Colonic mucosa (tissue), 4 donors: ENCODE data around the gene SLC17A7. TPM values are rescaled to one million over a fixed set of nuclear protein-coding genes. Genes with fewer than 3 reads are reported as not detected.

ENCODE experiments used
- DNase-seq: peaks from one replicate; pipeline ENCODE4 v3.0.0-alpha.2; 2020
- H3K27ac ChIP-seq: fragments of 200-600 bp; one replicate; pipeline ENCODE4 v1.8.0; 2021
- H3K27me3 ChIP-seq: fragments of 200-600 bp; one replicate; pipeline ENCODE4 v1.8.0; 2021
- H3K36me3 ChIP-seq: fragments of 200-600 bp; one replicate; pipeline ENCODE4 v1.8.0; 2021
- H3K4me1 ChIP-seq: fragments of 200-600 bp; one replicate; pipeline ENCODE4 v1.8.0; 2021; ENCODE audit warnings: mild to moderate bottlenecking
- H3K4me3 ChIP-seq: fragments of 200-600 bp; one replicate; pipeline ENCODE4 v1.8.0; 2021
- H3K9ac ChIP-seq, 2 donors: one replicate each; pipeline ENCODE4 v1.7.0; 2013; ENCODE audit warnings: control low read depth in 2 of 2, low read depth in 2 of 2, low read length in 2 of 2
- H3K9me3 ChIP-seq: fragments of 200-600 bp; one replicate; pipeline ENCODE4 v1.8.0; 2021
- CTCF ChIP-seq: fragments of 200-600 bp; IDR thresholded peaks from one replicate; pipeline ENCODE4 v1.8.0; 2022; ENCODE audit warnings: antibody characterized with exemption, mild to moderate bottlenecking
- intact Hi-C: fragments of 100-400 bp; cut with DNase I; formaldehyde crosslinking; loops from one replicate; pipeline ENCODE4 v1.14.1; 2022
- total RNA-seq, 2 donors: library from RNA; stranded (reverse); fragmentation: NEBNext Ultra II Directional in 1 of 2; extraction: Animal tissue kit (Norgen Biotek cat#: 25700) in 1 of 2; gene quantifications; one replicate each; pipeline ENCODE4 v1.2.1, GENCODE V29; 2021
- donor health status: healthy.
- donor health status: DM: no; HTN: no; CAD: no.
- donor health status: DM: no; HTN: no; CAD: no.

SLC17A7 gene
- total RNA-seq, 2 donors from 2014 or later = 0.21 to 0.25 TPM

- Histone ChIP-seq H3K9ac (peak overlapping the region; percentile 63 to 68), H3K9me3 (no peaks in the 10 kb centered on the region), H3K36me3 (no peaks in the 10 kb centered on the region), H3K27me3 (peaks cover 13% of the 10 kb centered on the region), H3K27ac (peak overlapping the region; percentile 72), H3K4me1 (no peaks in the 10 kb centered on the region), H3K4me3 (peak overlapping the region; percentile 79)
- TF ChIP-seq CTCF = peak; percentile 72
- intact Hi-C loops = loop anchor here (2.0 kb wide), 1 partner anchor 51 kb away; no protein-coding TSS in a partner anchor
- peak; percentile 95 for DNase-seq
Measured at GRCh38 chr19:49443366-49444099, 2.2 kb upstream of the SLC17A7 start.

- peak; percentile 96 for DNase-seq
- no peaks in the 10 kb centered on the region for H3K4me1 ChIP-seq
- intact Hi-C loops = loop anchor here (2.0 kb wide), 1 partner anchor 50 kb away; no protein-coding TSS in a partner anchor
- H3K9me3 ChIP-seq = no peaks in the 10 kb centered on the region
- H3K9ac ChIP-seq = peak overlapping the region; percentile 63 to 68
- H3K27me3 ChIP-seq = peaks cover 17% of the 10 kb centered on the region
- TF ChIP-seq CTCF = no peak
- peak overlapping the region; percentile 72 for H3K27ac ChIP-seq
- no peaks in the 10 kb centered on the region for H3K36me3 ChIP-seq
- peak overlapping the region; percentile 79 for H3K4me3 ChIP-seq
Measured at GRCh38 chr19:49442771-49443365, 1.5 kb upstream of the SLC17A7 start.

GRCh38 chr19:49442354-49442753 lies 1.0 kb upstream of the SLC17A7 start:
- H3K27ac ChIP-seq = no peak overlapping the region
- H3K4me1 ChIP-seq = no peaks in the 10 kb centered on the region
- H3K9me3 ChIP-seq = no peaks in the 10 kb centered on the region
- TF ChIP-seq CTCF = no peak
- intact Hi-C loops = loop anchor here (2.0 kb wide), 1 partner anchor 50 kb away; no protein-coding TSS in a partner anchor
- no peak overlapping the region for H3K9ac ChIP-seq
- no peak for DNase-seq
- peak overlapping the region; percentile 79 for H3K4me3 ChIP-seq
- H3K27me3 ChIP-seq = peaks cover 18% of the 10 kb centered on the region
- H3K36me3 ChIP-seq = no peaks in the 10 kb centered on the region

DNA sequence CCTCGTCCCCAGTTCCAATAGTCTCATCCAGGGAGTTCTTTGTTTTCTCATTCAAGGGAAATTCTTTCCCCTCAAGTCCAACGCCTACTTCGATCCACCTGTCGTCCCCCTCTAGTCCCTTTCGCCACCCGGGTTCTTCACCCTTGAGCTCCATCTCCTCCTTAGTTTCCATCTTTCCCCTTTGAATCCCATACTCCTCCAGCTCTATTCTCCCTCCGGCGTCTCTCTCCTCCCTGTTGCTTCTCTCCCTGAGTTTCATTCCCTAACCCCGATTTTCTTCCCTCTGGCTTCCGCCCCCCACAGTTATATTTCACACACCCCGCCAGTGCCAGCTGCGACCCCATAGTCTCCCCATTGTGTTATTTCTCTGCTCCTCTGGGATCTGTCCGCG lies 628 bp upstream of the SLC17A7 start:
- no peaks in the 10 kb centered on the region for H3K4me1 ChIP-seq
- no peaks in the 10 kb centered on the region for H3K9me3 ChIP-seq
- TF ChIP-seq CTCF = no peak
- no peak overlapping the region for H3K9ac ChIP-seq
- H3K4me3 ChIP-seq = no peak overlapping the region
- intact Hi-C loops = loop anchor here (2.0 kb wide), 1 partner anchor 49 kb away; no protein-coding TSS in a partner anchor
- no peak for DNase-seq
- H3K27me3 ChIP-seq = peaks cover 22% of the 10 kb centered on the region
- no peak overlapping the region for H3K27ac ChIP-seq
- H3K36me3 ChIP-seq = no peaks in the 10 kb centered on the region

GRCh38 chr19:49440439-49441209 lies 703 bp downstream of the SLC17A7 start:
- Histone ChIP-seq H3K27ac (no peak overlapping the region), H3K9me3 (no peaks in the 10 kb centered on the region), H3K4me3 (no peak overlapping the region), H3K9ac (peak overlapping the region in 1 of 2 donors; percentile 7), H3K4me1 (no peaks in the 10 kb centered on the region), H3K36me3 (no peaks in the 10 kb centered on the region), H3K27me3 (peaks cover 33% of the 10 kb centered on the region)
- intact Hi-C loops = no loop called here
- no peak for DNase-seq
- no peak for TF ChIP-seq CTCF
